ENCODE measurements around the gene APBB1IP. TPM values are rescaled to one million over a fixed set of nuclear protein-coding genes. Genes with fewer than 3 reads are reported as not detected.
"Not testable (repeated sequence)": the region's sequence is repeated elsewhere in the genome, so short reads cannot be mapped to it uniquely, and the experiment has no call there.

APBB1IP gene
- total and polyA plus RNA-seq, 2 donors (not counting 3 experiments of a cell fraction or from before 2014, with no cell fraction given): not detected

GRCh38 chr10:26593896-26594295 is 155.8 kb downstream of the APBB1IP start:
- DNase-seq (ENCODE audit: low read depth, low spot score) (no peak), FAIRE-seq (no peak)
- no peak for TF ChIP-seq MAX (IDR thresholded peaks at IDR 0.05; ENCODE audit: insufficient read depth, insufficient read length)
- no peak for TF ChIP-seq POLR2A (IDR thresholded peaks at IDR 0.05; ENCODE audit: low read depth, low read length)
- TF ChIP-seq EZH2 (IDR thresholded peaks at IDR 0.05; ENCODE audit: borderline replicate concordance, low read depth, low read length, severe bottlenecking): no peak
- TF ChIP-seq POLR2AphosphoS5 (IDR thresholded peaks at IDR 0.05; ENCODE audit: insufficient read depth, low read depth, low read length): no peak
- no peak for TF ChIP-seq GATA2 (IDR thresholded peaks at IDR 0.05; ENCODE audit: insufficient read depth, insufficient read length, low read depth, low read length)
- TF ChIP-seq FOS (IDR thresholded peaks at IDR 0.05; ENCODE audit: borderline replicate concordance, insufficient read depth, low read length): no peak
- TF ChIP-seq CTCF (IDR thresholded peaks at IDR 0.05; ENCODE audit: extremely low read depth in 1 of 2, insufficient read depth in 1 of 2, low read depth in 1 of 2, low read length in 2 of 2): no peak
- Histone ChIP-seq H3K4me2 (ENCODE audit: insufficient read depth, low read length) (no peak overlapping the region), H3K79me2 (ENCODE audit: control insufficient read depth, insufficient read depth, low read length) (no peaks in the 10 kb centered on the region), H4K20me1 (replicated peaks; ENCODE audit: control insufficient read depth, extremely low read depth, insufficient read depth, low read length) (no peaks in the 10 kb centered on the region), H3K9me3 (replicated peaks; ENCODE audit: control insufficient read depth, insufficient read depth, low read length) (no peaks in the 10 kb centered on the region), H3K4me3 (replicated peaks in 1 of 3; ENCODE audit: insufficient read depth in 1 of 3, low read depth in 1 of 3, low read length in 3 of 3) (no peak overlapping the region), H3K27ac (ENCODE audit: insufficient read depth, low read depth, low read length) (no peak overlapping the region), H3K36me3 (ENCODE audit: control insufficient read depth in 2 of 2, extremely low read depth in 1 of 2, insufficient read depth in 2 of 2, low read length in 2 of 2) (no peaks in the 10 kb centered on the region), H3K9me1 (replicated peaks; ENCODE audit: control insufficient read depth, extremely low read depth, insufficient read depth, low read length) (no peaks in the 10 kb centered on the region), H3K4me1 (ENCODE audit: control insufficient read depth, extremely low read depth, insufficient read depth, low read length) (no peaks in the 10 kb centered on the region), H3K9ac (replicated peaks; ENCODE audit: extremely low read depth, insufficient read depth, low read length) (no peak overlapping the region), H3K27me3 (ENCODE audit: control insufficient read depth in 2 of 2, insufficient read depth in 2 of 2, low read length in 2 of 2) (no peaks in the 10 kb centered on the region), H2AFZ (ENCODE audit: low read depth, low read length) (no peak overlapping the region)
- no TSS peak for BruUV-seq (replicated peaks)
- dilution Hi-C loops (cut with MboI; ENCODE audit: extremely low pct_ligation_motif_present, low sequenced_read_pairs) (no loop called here), intact Hi-C loops (cut with micrococcal nuclease) (no loop called here)
- ChIA-PET POLR2A (no interaction called here), CTCF (no interaction called here)

GRCh38 chr10:26603283-26603682 is 165.1 kb downstream of the APBB1IP start:
- peak; percentile 88 for FAIRE-seq
- not testable (repeated sequence) for H3K36me3 ChIP-seq (ENCODE audit: control insufficient read depth in 2 of 2, extremely low read depth in 1 of 2, insufficient read depth in 2 of 2, low read length in 2 of 2)

GRCh38 chr10:26604320-26605093 is 166.4 kb downstream of the APBB1IP start:
- H3K27ac ChIP-seq (ENCODE audit: insufficient read depth, low read depth, low read length); H3K9me3 ChIP-seq (replicated peaks; ENCODE audit: control insufficient read depth, insufficient read depth, low read length); H3K36me3 ChIP-seq (ENCODE audit: control insufficient read depth in 2 of 2, extremely low read depth in 1 of 2, insufficient read depth in 2 of 2, low read length in 2 of 2); H3K4me1 ChIP-seq (ENCODE audit: control insufficient read depth, extremely low read depth, insufficient read depth, low read length); H4K20me1 ChIP-seq (replicated peaks; ENCODE audit: control insufficient read depth, extremely low read depth, insufficient read depth, low read length); FAIRE-seq; H3K4me3 ChIP-seq (replicated peaks in 1 of 3; ENCODE audit: insufficient read depth in 1 of 3, low read depth in 1 of 3, low read length in 3 of 3); H3K4me2 ChIP-seq (ENCODE audit: insufficient read depth, low read length); DNase-seq (ENCODE audit: low read depth, low spot score); dilution Hi-C loops (cut with MboI; ENCODE audit: extremely low pct_ligation_motif_present, low sequenced_read_pairs); POLR2A ChIA-PET; H3K9me1 ChIP-seq (replicated peaks; ENCODE audit: control insufficient read depth, extremely low read depth, insufficient read depth, low read length); H3K79me2 ChIP-seq (ENCODE audit: control insufficient read depth, insufficient read depth, low read length); H3K9ac ChIP-seq (replicated peaks; ENCODE audit: extremely low read depth, insufficient read depth, low read length); H3K27me3 ChIP-seq (ENCODE audit: control insufficient read depth in 2 of 2, insufficient read depth in 2 of 2, low read length in 2 of 2); BruUV-seq (replicated peaks); H2AFZ ChIP-seq (ENCODE audit: low read depth, low read length): not testable (repeated sequence)
- CTCF ChIA-PET: interaction anchor here (0.6 kb wide), 1 partner anchor 341 kb away, joined by 3 read pairs; no protein-coding TSS in a partner anchor
- intact Hi-C loops (cut with micrococcal nuclease): loop anchor here (10.0 kb wide), 1 partner anchor 120 kb away; no protein-coding TSS in a partner anchor

More at GRCh38 chr10:26603283-26603682, 165.1 kb downstream of the APBB1IP start:
- H3K9me3 ChIP-seq (replicated peaks; ENCODE audit: control insufficient read depth, insufficient read depth, low read length); dilution Hi-C loops (cut with MboI; ENCODE audit: extremely low pct_ligation_motif_present, low sequenced_read_pairs); H3K27me3 ChIP-seq (ENCODE audit: control insufficient read depth in 2 of 2, insufficient read depth in 2 of 2, low read length in 2 of 2); POLR2A ChIA-PET; DNase-seq (ENCODE audit: low read depth, low spot score); H3K9ac ChIP-seq (replicated peaks; ENCODE audit: extremely low read depth, insufficient read depth, low read length); H4K20me1 ChIP-seq (replicated peaks; ENCODE audit: control insufficient read depth, extremely low read depth, insufficient read depth, low read length); H3K9me1 ChIP-seq (replicated peaks; ENCODE audit: control insufficient read depth, extremely low read depth, insufficient read depth, low read length); H2AFZ ChIP-seq (ENCODE audit: low read depth, low read length); H3K27ac ChIP-seq (ENCODE audit: insufficient read depth, low read depth, low read length); CTCF ChIA-PET; H3K4me3 ChIP-seq (replicated peaks in 1 of 3; ENCODE audit: insufficient read depth in 1 of 3, low read depth in 1 of 3, low read length in 3 of 3); H3K79me2 ChIP-seq (ENCODE audit: control insufficient read depth, insufficient read depth, low read length); H3K4me2 ChIP-seq (ENCODE audit: insufficient read depth, low read length); BruUV-seq (replicated peaks); H3K4me1 ChIP-seq (ENCODE audit: control insufficient read depth, extremely low read depth, insufficient read depth, low read length): not testable (repeated sequence)
- intact Hi-C loops (cut with micrococcal nuclease): loop anchor here (10.0 kb wide), 1 partner anchor 122 kb away; no protein-coding TSS in a partner anchor
